IPS-11a (cell line): Measurements from ENCODE around the gene CDON.
"Not testable (repeated sequence)": the region's sequence is repeated elsewhere in the genome, so short reads cannot be mapped to it uniquely, and the experiment has no call there.

ENCODE experiments used
- H3K4me3 ChIP-seq: one replicate; pipeline ENCODE4 v1.5.1; 2013; ENCODE audit warnings: low read depth, low read length, control low read depth

Gene CDON

GRCh38 chr11:125930076-125930450, 132.6 kb downstream of the CDON start:
- H3K4me3 ChIP-seq: no peak overlapping the region

- H3K4me3 ChIP-seq: no peak overlapping the region
Measured at GRCh38 chr11:125929445-125930075, 133.1 kb downstream of the CDON start.

- H3K4me3 ChIP-seq: no peak overlapping the region
Measured at GRCh38 chr11:125926682-125927081, 136.0 kb downstream of the CDON start.

- no peak overlapping the region for H3K4me3 ChIP-seq
Measured at GRCh38 chr11:125925804-125926203, 136.9 kb downstream of the CDON start.

GRCh38 chr11:125925247-125925740, 137.4 kb downstream of the CDON start:
- no peak overlapping the region for H3K4me3 ChIP-seq

GRCh38 chr11:125924384-125925007, 138.2 kb downstream of the CDON start:
- no peak overlapping the region for H3K4me3 ChIP-seq

GRCh38 chr11:125923633-125924032, 139.0 kb downstream of the CDON start:
- no peak overlapping the region for H3K4me3 ChIP-seq

GRCh38 chr11:125923012-125923579, 139.6 kb downstream of the CDON start:
- no peak overlapping the region for H3K4me3 ChIP-seq

- H3K4me3 ChIP-seq: no peak overlapping the region
Measured at GRCh38 chr11:125922156-125922555, 140.5 kb downstream of the CDON start.

GRCh38 chr11:125921042-125921441, 141.6 kb downstream of the CDON start:
- H3K4me3 ChIP-seq: no peak overlapping the region

- no peak overlapping the region for H3K4me3 ChIP-seq
Measured at GRCh38 chr11:125918140-125918840, 144.4 kb downstream of the CDON start.

- H3K4me3 ChIP-seq: no peak overlapping the region
Measured at GRCh38 chr11:125916683-125917347, 145.9 kb downstream of the CDON start.

GRCh38 chr11:125914601-125915000, 148.1 kb downstream of the CDON start:
- H3K4me3 ChIP-seq: not testable (repeated sequence)

- no peak overlapping the region for H3K4me3 ChIP-seq
Measured at GRCh38 chr11:125910226-125910849, 152.3 kb downstream of the CDON start.
